Measurements from ENCODE around the gene ACSF2. TPM values are rescaled to one million over a fixed set of nuclear protein-coding genes. Genes with fewer than 3 reads are reported as not detected.

The ACSF2 gene
- total RNA-seq, 4 donors from 2014 or later, result 165 to 460 (median 190) TPM

- H3K4me3 ChIP-seq, result no peak overlapping the region
- intact Hi-C loops (cut with DNase I; ENCODE audit: low total_unique reads) (no loop called here), in situ Hi-C loops (cut with MboI; ENCODE audit: low pct_ligation_motif_present in 1 of 4, low pct_unique_long_range_greater_than_20kb in 1 of 4, low sequenced_read_pairs in 3 of 4) (no loop called here)
- no peak for DNase-seq
- peaks cover 7 to 34% (median 15%) of the 10 kb centered on the region in 4 donors for H3K4me1 ChIP-seq
- TF ChIP-seq EP300 (IDR thresholded peaks at IDR 0.05; ENCODE audit: low read depth), result no peak
- TF ChIP-seq POLR2A (IDR thresholded peaks at IDR 0.05), result no peak
- no peak for TF ChIP-seq CTCF (IDR thresholded peaks at IDR 0.05)
- no peak for TF ChIP-seq POLR2AphosphoS5 (IDR thresholded peaks at IDR 0.05)
- no peaks in the 10 kb centered on the region for H3K27me3 ChIP-seq
- WGBS, 2 donors (ENCODE audit: low coverage in 1 of 2), result 87% methylated on average over 9 of the region's 9 CpGs; no CpG with 5 or more reads in 1 of the 2 donors
- H3K9me3 ChIP-seq, result no peaks in the 10 kb centered on the region
- H3K36me3 ChIP-seq, result no peaks in the 10 kb centered on the region
- H3K27ac ChIP-seq, result no peak overlapping the region
Measured at GRCh38 chr17:50462446-50462845, 36.4 kb downstream of the ACSF2 start.

DNA sequence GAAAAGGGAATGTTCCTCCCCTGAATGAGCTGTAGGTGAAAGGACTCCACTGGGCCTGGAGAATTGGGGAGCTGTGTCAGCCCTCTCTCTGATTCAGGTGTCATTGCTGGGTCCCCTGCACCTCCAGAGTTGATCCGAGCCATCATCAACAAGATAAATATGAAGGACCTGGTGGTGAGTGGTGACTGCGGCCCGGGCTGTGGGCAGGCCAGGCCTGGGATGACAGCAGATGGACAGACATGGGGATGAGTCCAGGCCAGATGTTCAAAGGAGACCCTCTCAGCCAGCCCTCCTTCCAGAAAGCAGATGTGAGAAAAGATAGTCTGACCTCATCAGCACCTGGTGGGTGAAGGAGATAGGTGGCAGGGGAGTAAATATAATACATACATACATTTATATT, 38.1 kb downstream of the ACSF2 start:
- Histone ChIP-seq H3K4me3 (no peak overlapping the region), H3K4me1 (peaks cover 16 to 35% (median 27%) of the 10 kb centered on the region in 4 donors), H3K27me3 (peaks cover 15% of the 10 kb centered on the region), H3K9me3 (no peaks in the 10 kb centered on the region), H3K27ac (peak overlapping the region in 1 of 4 donors; percentile 83), H3K36me3 (no peaks in the 10 kb centered on the region)
- intact Hi-C loops (cut with DNase I; ENCODE audit: low total_unique reads), result no loop called here
- 85 to 100% methylated on average over 2 to 3 of the region's 3 CpGs for WGBS, 2 donors (ENCODE audit: low coverage in 1 of 2)
- in situ Hi-C loops (cut with MboI; ENCODE audit: low pct_ligation_motif_present in 1 of 4, low pct_unique_long_range_greater_than_20kb in 1 of 4, low sequenced_read_pairs in 3 of 4), result no loop called here
- DNase-seq, result no peak
- TF ChIP-seq POLR2A (IDR thresholded peaks at IDR 0.05) (no peak), EP300 (IDR thresholded peaks at IDR 0.05; ENCODE audit: low read depth) (no peak), CTCF (IDR thresholded peaks at IDR 0.05) (no peak), POLR2AphosphoS5 (IDR thresholded peaks at IDR 0.05) (no peak)

- H3K4me1 ChIP-seq, result peaks cover 22 to 35% (median 33%) of the 10 kb centered on the region in 4 donors
- H3K9me3 ChIP-seq, result no peaks in the 10 kb centered on the region
- no peaks in the 10 kb centered on the region for H3K36me3 ChIP-seq
- H3K27me3 ChIP-seq, result peaks cover 17% of the 10 kb centered on the region
- WGBS, 2 donors (ENCODE audit: low coverage in 1 of 2), result 43 to 81% methylated on average over 2 to 4 of the region's 4 CpGs
- intact Hi-C loops (cut with DNase I; ENCODE audit: low total_unique reads) (no loop called here), in situ Hi-C loops (cut with MboI; ENCODE audit: low pct_ligation_motif_present in 1 of 4, low pct_unique_long_range_greater_than_20kb in 1 of 4, low sequenced_read_pairs in 3 of 4) (no loop called here)
- H3K4me3 ChIP-seq, result no peak overlapping the region
- no peak for DNase-seq
- H3K27ac ChIP-seq, result peak overlapping the region in 2 of 4 donors; percentile 83 to 86
- no peak for TF ChIP-seq CTCF (IDR thresholded peaks at IDR 0.05)
- TF ChIP-seq POLR2A (IDR thresholded peaks at IDR 0.05), result no peak
- no peak for TF ChIP-seq EP300 (IDR thresholded peaks at IDR 0.05; ENCODE audit: low read depth)
Measured at GRCh38 chr17:50464736-50465135, 38.7 kb downstream of the ACSF2 start.

DNA sequence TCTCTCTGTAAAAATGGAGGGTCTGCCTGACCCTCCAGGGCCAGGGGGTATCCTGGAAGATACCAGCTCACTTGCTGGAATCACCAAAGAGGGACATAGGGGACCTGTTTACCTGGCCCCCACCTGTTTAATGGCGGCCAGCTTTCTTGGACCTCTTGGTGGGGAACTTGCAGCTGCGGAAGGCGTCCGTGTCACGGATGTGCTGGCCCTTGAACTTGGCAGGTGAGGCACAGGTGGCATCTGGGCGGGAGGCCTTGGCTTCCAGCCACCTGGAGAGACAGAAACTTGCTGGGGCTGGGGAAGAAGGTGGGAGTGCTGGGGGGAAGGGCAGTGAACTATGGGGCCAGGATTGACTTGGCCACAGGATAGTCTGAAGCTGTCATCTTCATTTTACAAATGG, 39.2 kb downstream of the ACSF2 start:
- in situ Hi-C loops (cut with MboI; ENCODE audit: low pct_ligation_motif_present in 1 of 4, low pct_unique_long_range_greater_than_20kb in 1 of 4, low sequenced_read_pairs in 3 of 4), result no loop called here
- Histone ChIP-seq H3K27ac (peak overlapping the region in 2 of 4 donors; percentile 83 to 86), H3K36me3 (no peaks in the 10 kb centered on the region), H3K4me1 (peaks cover 23 to 39% (median 37%) of the 10 kb centered on the region in 4 donors), H3K27me3 (peaks cover 17% of the 10 kb centered on the region), H3K9me3 (no peaks in the 10 kb centered on the region), H3K4me3 (no peak overlapping the region)
- TF ChIP-seq CTCF (IDR thresholded peaks at IDR 0.05) (no peak), POLR2AphosphoS5 (IDR thresholded peaks at IDR 0.05) (no peak), EP300 (IDR thresholded peaks at IDR 0.05; ENCODE audit: low read depth) (no peak), POLR2A (IDR thresholded peaks at IDR 0.05) (no peak)
- DNase-seq, result no peak
- intact Hi-C loops (cut with DNase I; ENCODE audit: low total_unique reads), result no loop called here
- 74% methylated on average over 6 of the region's 6 CpGs; no CpG with 5 or more reads in 1 of the 2 donors for whole genome bisulfite sequencing, 2 donors (ENCODE audit: low coverage in 1 of 2)
